K562 (cell line): ENCODE data around the gene KLHL15. TPM values are rescaled to one million over a fixed set of nuclear protein-coding genes. Genes with fewer than 3 reads are reported as not detected.
A peak's percentile ranks its signal among the peaks of the same experiment; 100 is the strongest.

Experiments
- ATAC-seq: fragments of 200-7000 bp; cut with Tn5 transposase; 3 replicates; pipeline ENCODE4 v1.9.1; 2020; ENCODE audit warnings: moderate library complexity
- BruUV-seq: library from RNA; stranded (reverse); fragments of 400-500 nt; replicated peaks from 2 replicates; lab custom pipeline; 2021; lab: Mats Ljungman, UMichigan
- CTCF ChIA-PET: fragments of 300-600 bp; formaldehyde crosslinking; extraction: SDS; loops from one replicate; lab custom pipeline; 2021; ENCODE audit warnings: low intra/inter-chr PET ratio; lab: Yijun Ruan, JAX
- POLR2A ChIA-PET: fragments of 300-600, 350-650 bp; sonication (Branson Sonifier 250); formaldehyde crosslinking; extraction: SDS; loops from one replicate; lab custom pipeline; 2021; ENCODE audit warnings: antibody characterized with exemption, inconsistent platforms; lab: Yijun Ruan, JAX
- DNase-seq, 4 experiments: peaks; one replicate each; pipeline versions ENCODE4 v3.0.0 to v3.0.0-alpha.2; 2011 to 2018; ENCODE audit warnings: low spot score in 3 of 4, mixed read lengths in 3 of 4; ENCODE audit errors: extremely low read depth in 1 of 4
- FAIRE-seq: peaks from 2 replicates; lab custom pipeline; 2011; peaks lifted over from hg19 to GRCh38; lab: Jason Lieb, UNC
- H2AFZ ChIP-seq: 2 replicates; pipeline ENCODE4 v1.6.0; 2011; ENCODE audit warnings: low read depth, low read length, control low read depth, inconsistent platforms
- H3K27ac ChIP-seq: fragments of 200-600 bp; 3 replicates; pipeline ENCODE4 v1.8.0; 2011; ENCODE audit warnings: low read depth, mild to moderate bottlenecking, control low read depth, inconsistent platforms, low read length, moderate library complexity, mixed read lengths; ENCODE audit errors: extremely low read depth
- H3K27me3 ChIP-seq, 2 experiments: fragments of 300-600 bp in 1 of 2; 2 replicates in 1 of 2; 3 replicates in 1 of 2; pipeline versions ENCODE4 v1.6.0 to v1.8.0; 2011; ENCODE audit warnings: inconsistent platforms in 2 of 2, low read length in 2 of 2, mild to moderate bottlenecking in 1 of 2, mixed read lengths in 1 of 2, moderate library complexity in 1 of 2; ENCODE audit not compliant: control insufficient read depth in 2 of 2, insufficient read depth in 2 of 2
- H3K36me3 ChIP-seq: fragments of 300-600 bp; 3 replicates; pipeline ENCODE4 v1.8.0; 2011; ENCODE audit warnings: mild to moderate bottlenecking, low read length, inconsistent platforms; ENCODE audit not compliant: control insufficient read depth, insufficient read depth
- H3K4me1 ChIP-seq, 2 experiments: fragments of 200-600 bp in 1 of 2; replicated peaks in 1 of 2; 2 replicates in 1 of 2; 3 replicates in 1 of 2; pipeline versions ENCODE4 v1.5.1 to v1.8.0; 2011; ENCODE audit warnings: inconsistent platforms in 2 of 2, low read length in 2 of 2, mild to moderate bottlenecking in 1 of 2, mixed read lengths in 1 of 2, moderate library complexity in 1 of 2; ENCODE audit not compliant: control insufficient read depth in 2 of 2, insufficient read depth in 2 of 2
- H3K4me2 ChIP-seq: 2 replicates; pipeline ENCODE4 v1.6.1; 2011; ENCODE audit warnings: low read length, control low read depth, inconsistent platforms, mixed read lengths; ENCODE audit not compliant: insufficient read depth
- H3K4me3 ChIP-seq: fragments of 200-600 bp; sonication (generic), shearing (Covaris generic); 2 replicates; pipeline ENCODE4 v1.5.1; 2016; ENCODE audit warnings: control low read depth, inconsistent platforms
- H3K79me2 ChIP-seq: fragments of 200-600 bp; 3 replicates; pipeline ENCODE4 v1.8.0; 2011; ENCODE audit warnings: low read length, inconsistent platforms; ENCODE audit not compliant: control insufficient read depth, insufficient read depth
- H3K9ac ChIP-seq, 2 experiments: 2 replicates each; pipeline versions ENCODE4 v1.6.0 to v1.6.1; 2011; ENCODE audit warnings: low read depth in 2 of 2, low read length in 2 of 2, control low read depth in 1 of 2, inconsistent platforms in 1 of 2, mild to moderate bottlenecking in 1 of 2, mixed read lengths in 1 of 2; ENCODE audit not compliant: insufficient read depth in 1 of 2
- H3K9me1 ChIP-seq: one replicate; pipeline ENCODE4 v1.6.0; 2011; ENCODE audit warnings: inconsistent platforms, mild to moderate bottlenecking, low read length, moderate library complexity; ENCODE audit not compliant: control insufficient read depth, insufficient read depth
- H3K9me3 ChIP-seq: replicated peaks from 2 replicates; pipeline ENCODE4 v1.5.1; 2011; ENCODE audit warnings: low read depth, low read length, inconsistent platforms; ENCODE audit not compliant: control insufficient read depth, insufficient read depth
- H4K20me1 ChIP-seq: replicated peaks from 2 replicates; pipeline ENCODE4 v1.6.1; 2011; ENCODE audit warnings: low read length, inconsistent platforms, mixed read lengths; ENCODE audit not compliant: control insufficient read depth, insufficient read depth
- ARID1B ChIP-seq: fragments of 450-650 bp; IDR thresholded peaks from 2 replicates; pipeline ENCODE4 v1.6.1; 2016; ENCODE audit warnings: antibody characterized with exemption, mild to moderate bottlenecking, inconsistent platforms
- CHD2 ChIP-seq: IDR thresholded peaks from 2 replicates; pipeline ENCODE4 v1.6.1; 2011; ENCODE audit warnings: low read depth, low read length
- CREM ChIP-seq: IDR thresholded peaks from 2 replicates; pipeline ENCODE4 v1.6.1; 2014; ENCODE audit warnings: antibody characterized with exemption, low read depth
- CTBP1 ChIP-seq: fragments of 450-650 bp; IDR thresholded peaks from 2 replicates; pipeline ENCODE4 v1.6.1; 2016; ENCODE audit warnings: borderline replicate concordance
- DPF2 ChIP-seq: fragments of 450-650 bp; IDR thresholded peaks from 2 replicates; pipeline ENCODE4 v1.6.1; 2016
- E2F3 ChIP-seq: fragments of 250-450 bp; sonication (Bioruptor Pico); IDR thresholded peaks from 2 replicates; pipeline ENCODE4 v1.4.0; 2020; ENCODE audit warnings: mild to moderate bottlenecking
- FOXJ2 ChIP-seq: fragments of 200-800 bp; sonication (Bioruptor generic); IDR thresholded peaks from 2 replicates; pipeline ENCODE4 v1.6.1; 2016; ENCODE audit warnings: missing genetic modification characterization, missing compliant biosample characterization
- JUND ChIP-seq, 2 experiments: IDR thresholded peaks; 2 replicates in 1 of 2; 3 replicates in 1 of 2; pipeline ENCODE4 v1.6.1; 2011; ENCODE audit warnings: borderline replicate concordance in 2 of 2, low read depth in 2 of 2, low read length in 2 of 2, improper control_type of control experiment in 1 of 2, missing biosample characterization in 1 of 2, missing genetic modification characterization in 1 of 2, missing genetic modification reagents in 1 of 2
- MEIS2 ChIP-seq: fragments of 450-650 bp; IDR thresholded peaks from 2 replicates; pipeline ENCODE4 v1.6.1; 2014; ENCODE audit warnings: mild to moderate bottlenecking; ENCODE audit not compliant: partially characterized antibody
- MTA3 ChIP-seq: fragments of 450-650 bp; formaldehyde crosslinking; IDR thresholded peaks from 2 replicates; pipeline ENCODE4 v1.6.1; 2017; ENCODE audit warnings: mild to moderate bottlenecking, borderline replicate concordance
- NBN ChIP-seq: fragments of 450-650 bp; IDR thresholded peaks from 2 replicates; pipeline ENCODE4 v1.6.1; 2016; ENCODE audit warnings: low read depth, mild to moderate bottlenecking
- RFX1 ChIP-seq: fragments of 450-650 bp; IDR thresholded peaks from 2 replicates; pipeline ENCODE4 v1.6.1; 2016; ENCODE audit warnings: mild to moderate bottlenecking, moderate library complexity
- SMARCA4 ChIP-seq: fragments of 450-650 bp; IDR thresholded peaks from 2 replicates; pipeline ENCODE4 v1.6.1; 2016
- SNRNP70 ChIP-seq: fragments of 200-400 bp; formaldehyde crosslinking; optimal IDR thresholded peaks from 2 replicates; pipeline ENCODE3; 2017; ENCODE audit warnings: low read depth, low read length
- SOX6 ChIP-seq: fragments of 450-650 bp; IDR thresholded peaks from 2 replicates; pipeline ENCODE4 v1.6.1; 2014; ENCODE audit warnings: mild to moderate bottlenecking
- TCF3 ChIP-seq: sonication (generic); formaldehyde crosslinking; IDR thresholded peaks from 2 replicates; pipeline ENCODE4 v1.4.0; 2020; ENCODE audit warnings: mild to moderate bottlenecking, missing genetic modification reagents
- ZNF318 ChIP-seq, 2 experiments: fragments of 450-650 bp; IDR thresholded peaks; 2 replicates each; pipeline ENCODE4 v1.6.1; 2016; ENCODE audit warnings: mild to moderate bottlenecking in 2 of 2, borderline replicate concordance in 1 of 2, low read depth in 1 of 2, moderate library complexity in 1 of 2
- WGBS: fragments of 100-300 bp; shearing (Covaris generic); methylation state at CpG from one replicate; pipeline ENCODE4 v1.1.6; 2016; ENCODE audit warnings: low coverage, mixed read lengths; ENCODE audit not compliant: insufficient coverage; ENCODE audit errors: missing lambda C conversion rate; 5-methylcytosine and 5-hydroxymethylcytosine counted together
- in situ Hi-C: fragments of 300-500 bp; cut with MboI; formaldehyde crosslinking; loops from 4 replicates; pipeline ENCODE4 v1.15.0; 2018; ENCODE audit warnings: inconsistent platforms, mixed read lengths
- intact Hi-C: fragments of 100-400 bp; cut with micrococcal nuclease; formaldehyde crosslinking; loops from 2 replicates; pipeline ENCODE4 v1.14.2; 2022
- polyA plus RNA-seq, 8 experiments: library from polyadenylated mRNA; depleted of rRNA in 4 of 8; stranded (reverse) in 5 of 8; unstranded in 3 of 8; fragments of >200 nt; fragmentation: Nextera tagmentation in 2 of 8; fragmentation: Illumina TruSeq in 1 of 8; extraction: Ambion mirVana in 2 of 8; extraction: Trizol in 1 of 8; gene quantifications; 2 replicates each; pipeline versions ENCODE4 v1.2.1 to v1.2.3, GENCODE V29; 2011 to 2014; ENCODE audit warnings: inconsistent platforms in 1 of 8, missing spikeins in 1 of 8
- total RNA-seq, 7 experiments: library from RNA; depleted of rRNA in 6 of 7; stranded (reverse); fragments of >200 nt in 6 of 7; fragmentation: Illumina TruSeq in 2 of 7; extraction: Trizol in 2 of 7; gene quantifications; 2 replicates each; pipeline versions ENCODE4 v1.2.1 to v1.2.3, GENCODE V29; 2011 to 2021; ENCODE audit warnings: low replicate concordance in 1 of 7

The KLHL15 gene
- total and polyA plus RNA-seq, 9 of the 15 experiments (the other 6 are each of a cell fraction or from before 2014, with no cell fraction given) = 3.0 to 12.4 (median 7.6) TPM

DNA sequence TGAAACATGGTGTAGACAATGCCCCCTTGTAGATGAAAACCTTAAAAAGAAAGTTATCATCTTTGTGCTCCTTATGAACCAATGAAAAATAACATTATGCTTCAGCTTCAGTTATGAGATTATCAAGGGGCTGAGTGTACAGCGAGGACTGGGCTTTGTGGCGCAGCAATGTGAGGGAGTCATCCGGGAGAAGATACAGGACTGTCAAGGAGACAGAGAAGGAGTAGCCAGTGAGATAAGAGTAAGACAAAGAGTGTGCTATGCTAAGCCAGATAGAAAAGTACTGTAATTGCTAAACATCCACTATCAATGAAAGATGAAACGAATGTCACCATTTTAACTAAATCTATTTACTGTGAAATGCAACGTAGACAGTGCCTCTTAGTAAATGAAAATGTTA lies 3.6 kb upstream of the KLHL15 start:
- Histone ChIP-seq H3K4me2 (peak overlapping the region; percentile 21; the same call in 1 of the 2 replicates), H2AFZ (peak overlapping the region; percentile 62), H3K79me2 (peaks cover 6% of the 10 kb centered on the region; the same call in 2 of the 3 replicates), H3K4me1 (peaks cover 6 to 15% of the 10 kb centered on the region in 2 experiments), H4K20me1 (no peaks in the 10 kb centered on the region), H3K36me3 (no peaks in the 10 kb centered on the region), H3K27me3 (no peaks in the 10 kb centered on the region), H3K9ac (no peak overlapping the region; a peak in 1 of 4 replicates), H3K4me3 (no peak overlapping the region), H3K27ac (no peak overlapping the region), H3K9me3 (no peaks in the 10 kb centered on the region), H3K9me1 (no peaks in the 10 kb centered on the region)
- ChIA-PET CTCF (interaction anchor here (0.6 kb wide), 1 partner anchor 75 kb away, joined by 3 read pairs; no protein-coding TSS in a partner anchor), POLR2A (interaction anchor here (1.5 kb wide), 1 partner anchor 11 kb away, joined by 4 read pairs; no protein-coding TSS in a partner anchor)
- DNase-seq (peak in 2 of 4 experiments; percentile 64 to 67), FAIRE-seq (peak; percentile 69), ATAC-seq (peak; percentile 83)
- WGBS = 4% methylated on average over 5 of the region's 5 CpGs
- intact Hi-C loops = no loop called here
- in situ Hi-C loops = no loop called here
- no TSS peak for BruUV-seq
- TF ChIP-seq E2F3 (CRISPR knock-in tag) (no peak), FOXJ2 (tag) (no peak), SMARCA4 (peak; percentile 42; the same call in 1 of the 2 replicates), SNRNP70 (no peak), CTBP1 (peak; percentile 59; the same call in 1 of the 2 replicates), TCF3 (CRISPR knock-in tag) (peak; percentile 37; the same call in 1 of the 2 replicates), ZNF318 (IDR thresholded peaks at IDR 0.05; ENCODE audit: borderline replicate concordance in 1 of 2, low read depth in 1 of 2) (no peak), ARID1B (peak; percentile 44; the same call in 1 of the 2 replicates), DPF2 (peak; percentile 64), SOX6 (peak; percentile 66), MTA3 (no peak), CHD2 (no peak), CREM (0 out of 2 replicates have a peak, but pooled peaks have one; percentile 41), MEIS2 (peak; percentile 38), RFX1 (peak; percentile 48; the same call in 1 of the 2 replicates), NBN (0 out of 2 replicates have a peak, but pooled peaks have one; percentile 21), JUND (IDR thresholded peaks at IDR 0.05; ENCODE audit: borderline replicate concordance, low read depth, low read length) (no peak), JUND (tag; IDR thresholded peaks at IDR 0.05; ENCODE audit: borderline replicate concordance, low read depth, low read length) (peak; percentile 11; the same call in 1 of the 3 replicates)
